PFSK-1 (cell line): ENCODE measurements around the gene F10.

Experiments
- FOXP2 ChIP-seq: optimal IDR thresholded peaks from 2 replicates; pipeline ENCODE3; 2011; ENCODE audit warnings: borderline replicate concordance, control low read depth, inconsistent platforms; ENCODE audit not compliant: insufficient read depth; ENCODE audit errors: extremely low read length, extremely low read depth
- POLR2AphosphoS5 ChIP-seq: IDR thresholded peaks from 2 replicates; pipeline ENCODE4 v1.6.1; 2012; ENCODE audit warnings: low read depth, mild to moderate bottlenecking, control low read depth, low read length, moderate library complexity
- REST ChIP-seq, 2 experiments: IDR thresholded peaks; 2 replicates each; pipeline versions ENCODE4 v1.6.1 to v1.8.0; 2011 to 2012; ENCODE audit warnings: low read depth in 2 of 2, low read length in 2 of 2, control low read depth in 1 of 2, inconsistent platforms in 1 of 2, mild to moderate bottlenecking in 1 of 2, moderate library complexity in 1 of 2; ENCODE audit not compliant: insufficient read depth in 1 of 2
- SIN3A ChIP-seq: IDR thresholded peaks from 2 replicates; pipeline ENCODE4 v1.6.1; 2012; ENCODE audit warnings: mild to moderate bottlenecking, low read length, moderate library complexity, borderline replicate concordance; ENCODE audit not compliant: insufficient read depth
- TAF1 ChIP-seq: IDR thresholded peaks from 2 replicates; pipeline ENCODE4 v1.6.1; 2012; ENCODE audit warnings: low read length, control low read depth, borderline replicate concordance; ENCODE audit not compliant: insufficient read depth

DNA sequence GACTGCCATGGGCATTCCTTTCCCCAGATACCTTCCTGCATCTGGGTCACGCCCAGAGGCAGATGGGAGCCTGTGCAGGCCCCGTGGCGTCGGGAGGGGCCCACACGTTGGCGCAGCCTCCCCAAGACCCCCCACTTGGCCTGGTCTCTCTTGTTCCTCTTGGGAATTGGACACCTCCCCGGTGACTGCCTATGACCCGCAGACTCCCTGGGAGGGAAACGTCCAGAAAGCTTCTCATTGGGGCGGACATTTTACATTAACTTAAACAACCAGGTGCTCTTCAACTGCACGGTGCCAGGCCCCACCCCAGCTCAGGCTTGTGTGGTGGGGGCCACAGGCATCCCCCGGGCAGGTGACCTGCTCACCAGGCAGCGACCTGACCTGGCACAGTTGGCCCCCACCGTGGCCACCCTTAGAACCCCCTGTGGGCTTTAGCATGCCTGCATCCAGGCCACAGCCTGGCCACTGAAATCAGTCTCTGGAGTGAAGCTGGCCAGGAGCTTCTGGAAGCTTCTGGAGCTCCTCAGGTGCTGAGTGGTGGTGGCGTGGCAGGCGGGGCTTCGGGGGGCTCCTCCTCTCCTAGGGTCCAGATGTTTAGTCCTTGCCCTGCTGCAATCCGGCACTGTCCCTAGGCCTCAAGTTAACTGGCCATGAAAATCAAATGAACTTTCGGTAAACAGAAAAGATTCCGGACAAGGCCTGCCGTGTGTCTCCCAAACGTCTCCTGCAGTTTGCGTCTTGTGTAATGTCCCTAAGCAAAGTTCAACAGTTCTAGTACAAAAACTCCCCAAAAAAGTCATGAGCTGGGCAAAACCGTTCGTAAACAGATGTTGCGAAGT is 27.3 kb downstream of the F10 start:
- TF ChIP-seq POLR2AphosphoS5 (no peak), REST (IDR thresholded peaks at IDR 0.05; ENCODE audit: insufficient read depth in 1 of 2, low read depth in 2 of 2, low read length in 2 of 2) (no peak), SIN3A (no peak), FOXP2 (no peak), TAF1 (no peak)
